ENCODE data around the gene DHRS7C.

- TF ChIP-seq CTCF (IDR thresholded peaks at IDR 0.05; ENCODE audit: low read depth, low read length) (no peak), EZH2phosphoT487 (IDR thresholded peaks at IDR 0.05; ENCODE audit: low read depth) (no peak)
Measured at GRCh38 chr17:9792181-9792840, 919 bp upstream of the DHRS7C start.

Measured in OCI-LY3 (cell line).